Measurements from ENCODE around the gene TPST1. TPM values are rescaled to one million over a fixed set of nuclear protein-coding genes. Genes with fewer than 3 reads are reported as not detected.
A peak's percentile ranks its signal among the peaks of the same experiment; 100 is the strongest.

The TPST1 gene
- total RNA-seq, 1 donor = 137 TPM

- H3K4me2 ChIP-seq (ENCODE audit: insufficient read depth, low read length) = no peak overlapping the region
- no peaks in the 10 kb centered on the region for H4K20me1 ChIP-seq (ENCODE audit: insufficient read depth, low read length)
- peaks cover 12% of the 10 kb centered on the region for H3K4me1 ChIP-seq (ENCODE audit: insufficient read depth, low read length)
- H3K27ac ChIP-seq (ENCODE audit: low read depth, low read length) = no peak overlapping the region
- no peaks in the 10 kb centered on the region for H3K36me3 ChIP-seq (ENCODE audit: insufficient read depth, low read length)
- no peaks in the 10 kb centered on the region for H3K9me3 ChIP-seq (ENCODE audit: low read depth, low read length)
- DNase-seq (ENCODE audit: insufficient read length, low spot score, missing footprints) = peak; percentile 75
- H3K79me2 ChIP-seq (ENCODE audit: insufficient read depth, low read length) = no peaks in the 10 kb centered on the region
- peak overlapping the region; percentile 35 for H2AFZ ChIP-seq (ENCODE audit: low read length)
- H3K4me3 ChIP-seq (ENCODE audit: insufficient read depth, low read length) = no peak overlapping the region
- no peaks in the 10 kb centered on the region for H3K27me3 ChIP-seq (ENCODE audit: insufficient read depth, low read length)
- no peak for TF ChIP-seq CTCF (IDR thresholded peaks at IDR 0.05; ENCODE audit: extremely low read depth, low read depth, low read length)
These were observed 17.2 kb upstream of the TPST1 start for GRCh38 chr7:66187905-66188304.

GRCh38 chr7:66188645-66189044, 16.5 kb upstream of the TPST1 start:
- H3K27ac ChIP-seq (ENCODE audit: low read depth, low read length) = no peak overlapping the region
- no peaks in the 10 kb centered on the region for H3K27me3 ChIP-seq (ENCODE audit: insufficient read depth, low read length)
- H2AFZ ChIP-seq (ENCODE audit: low read length) = no peak overlapping the region
- H3K9me3 ChIP-seq (ENCODE audit: low read depth, low read length) = no peaks in the 10 kb centered on the region
- H3K4me1 ChIP-seq (ENCODE audit: insufficient read depth, low read length) = peaks cover 7% of the 10 kb centered on the region
- H4K20me1 ChIP-seq (ENCODE audit: insufficient read depth, low read length) = no peaks in the 10 kb centered on the region
- H3K36me3 ChIP-seq (ENCODE audit: insufficient read depth, low read length) = no peaks in the 10 kb centered on the region
- no peak overlapping the region for H3K4me2 ChIP-seq (ENCODE audit: insufficient read depth, low read length)
- DNase-seq (ENCODE audit: insufficient read length, low spot score, missing footprints) = no peak
- no peak overlapping the region for H3K4me3 ChIP-seq (ENCODE audit: insufficient read depth, low read length)
- H3K79me2 ChIP-seq (ENCODE audit: insufficient read depth, low read length) = no peaks in the 10 kb centered on the region
- no peak for TF ChIP-seq CTCF (IDR thresholded peaks at IDR 0.05; ENCODE audit: extremely low read depth, low read depth, low read length)

GRCh38 chr7:66189695-66190503, 15.2 kb upstream of the TPST1 start:
- no peak overlapping the region for H3K4me3 ChIP-seq (ENCODE audit: insufficient read depth, low read length)
- no peaks in the 10 kb centered on the region for H3K9me3 ChIP-seq (ENCODE audit: low read depth, low read length)
- no peaks in the 10 kb centered on the region for H3K36me3 ChIP-seq (ENCODE audit: insufficient read depth, low read length)
- H3K4me1 ChIP-seq (ENCODE audit: insufficient read depth, low read length) = no peaks in the 10 kb centered on the region
- no peak overlapping the region for H2AFZ ChIP-seq (ENCODE audit: low read length)
- H3K79me2 ChIP-seq (ENCODE audit: insufficient read depth, low read length) = no peaks in the 10 kb centered on the region
- no peaks in the 10 kb centered on the region for H4K20me1 ChIP-seq (ENCODE audit: insufficient read depth, low read length)
- DNase-seq (ENCODE audit: insufficient read length, low spot score, missing footprints) = peak; percentile 56
- no peak for TF ChIP-seq CTCF (IDR thresholded peaks at IDR 0.05; ENCODE audit: extremely low read depth, low read depth, low read length)
- no peaks in the 10 kb centered on the region for H3K27me3 ChIP-seq (ENCODE audit: insufficient read depth, low read length)
- H3K27ac ChIP-seq (ENCODE audit: low read depth, low read length) = no peak overlapping the region
- H3K4me2 ChIP-seq (ENCODE audit: insufficient read depth, low read length) = no peak overlapping the region

- Histone ChIP-seq H3K9me3 (ENCODE audit: low read depth, low read length) (no peaks in the 10 kb centered on the region), H3K27ac (ENCODE audit: low read depth, low read length) (no peak overlapping the region), H3K4me3 (ENCODE audit: insufficient read depth, low read length) (no peak overlapping the region), H3K79me2 (ENCODE audit: insufficient read depth, low read length) (no peaks in the 10 kb centered on the region), H3K4me1 (ENCODE audit: insufficient read depth, low read length) (no peaks in the 10 kb centered on the region), H2AFZ (ENCODE audit: low read length) (no peak overlapping the region), H3K4me2 (ENCODE audit: insufficient read depth, low read length) (no peak overlapping the region), H3K27me3 (ENCODE audit: insufficient read depth, low read length) (no peaks in the 10 kb centered on the region), H3K36me3 (ENCODE audit: insufficient read depth, low read length) (no peaks in the 10 kb centered on the region), H4K20me1 (ENCODE audit: insufficient read depth, low read length) (no peaks in the 10 kb centered on the region)
- TF ChIP-seq CTCF (IDR thresholded peaks at IDR 0.05; ENCODE audit: extremely low read depth, low read depth, low read length) = no peak
- DNase-seq (ENCODE audit: insufficient read length, low spot score, missing footprints) = no peak
These were observed 14.7 kb upstream of the TPST1 start for GRCh38 chr7:66190504-66190857.

Data from osteoblast (primary cell).